Endothelial cell of umbilical vein (primary cell): Measurements from ENCODE around the gene FAM20B. TPM values are rescaled to one million over a fixed set of nuclear protein-coding genes. Genes with fewer than 3 reads are reported as not detected.

Experiments
- BruUV-seq: library from RNA; stranded (reverse); fragments of 400-500 nt; replicated peaks from 2 replicates; lab custom pipeline; 2021; lab: Mats Ljungman, UMichigan
- CTCF ChIA-PET: fragments of 300-600, 350-600 bp; sonication (Branson Sonifier 250); formaldehyde crosslinking; loops from one replicate; lab custom pipeline; 2021; ENCODE audit warnings: antibody characterized with exemption, inconsistent platforms; lab: Charles Lee
- POLR2A ChIA-PET: fragments of 300-600, 350-600 bp; sonication (Branson Sonifier 250); formaldehyde crosslinking; loops from one replicate; lab custom pipeline; 2021; ENCODE audit warnings: antibody characterized with exemption, inconsistent platforms; lab: Charles Lee
- DNase-seq: peaks from one replicate; pipeline ENCODE4 v3.0.0-alpha.2; 2011; ENCODE audit warnings: low read depth, low spot score
- FAIRE-seq: peaks from 2 replicates; lab custom pipeline; 2011; peaks lifted over from hg19 to GRCh38; lab: Jason Lieb, UNC
- H2AFZ ChIP-seq: 2 replicates; pipeline ENCODE4 v1.6.0; 2012; ENCODE audit warnings: low read depth, low read length, control low read depth, inconsistent platforms
- H3K27ac ChIP-seq: 2 replicates; pipeline ENCODE4 v1.5.1; 2011; ENCODE audit warnings: low read depth, mild to moderate bottlenecking, control low read depth, low read length, moderate library complexity; ENCODE audit not compliant: insufficient read depth
- H3K27me3 ChIP-seq, 2 experiments: 2 replicates each; pipeline versions ENCODE4 v1.6.0 to v1.6.1; 2011; ENCODE audit warnings: low read length in 2 of 2, mixed read lengths in 1 of 2; ENCODE audit not compliant: control insufficient read depth in 2 of 2, insufficient read depth in 2 of 2
- H3K36me3 ChIP-seq, 2 experiments: 2 replicates in 1 of 2; 3 replicates in 1 of 2; pipeline ENCODE4 v1.5.1; 2011; ENCODE audit warnings: low read length in 2 of 2, mild to moderate bottlenecking in 1 of 2, moderate library complexity in 1 of 2; ENCODE audit not compliant: control insufficient read depth in 2 of 2, insufficient read depth in 2 of 2; ENCODE audit errors: extremely low read depth in 1 of 2
- H3K4me1 ChIP-seq: 3 replicates; pipeline ENCODE4 v1.5.1; 2011; ENCODE audit warnings: mild to moderate bottlenecking, low read length; ENCODE audit not compliant: control insufficient read depth, insufficient read depth; ENCODE audit errors: extremely low read depth
- H3K4me2 ChIP-seq: 2 replicates; pipeline ENCODE4 v1.6.1; 2011; ENCODE audit warnings: low read length, control low read depth, mixed read lengths; ENCODE audit not compliant: insufficient read depth
- H3K4me3 ChIP-seq, 3 experiments: fragments of 200-600 bp in 1 of 3; sonication (generic), shearing (Covaris generic) in 1 of 3; replicated peaks in 1 of 3; 2 replicates each; pipeline ENCODE4 v1.5.1; 2011 to 2016; ENCODE audit warnings: control low read depth in 3 of 3, low read length in 3 of 3, mild to moderate bottlenecking in 2 of 3, inconsistent platforms in 1 of 3, low read depth in 1 of 3, moderate library complexity in 1 of 3; ENCODE audit not compliant: insufficient read depth in 1 of 3
- H3K79me2 ChIP-seq: 2 replicates; pipeline ENCODE4 v1.6.0; 2012; ENCODE audit warnings: low read length, inconsistent platforms; ENCODE audit not compliant: control insufficient read depth, insufficient read depth
- H3K9ac ChIP-seq: replicated peaks from 2 replicates; pipeline ENCODE3; 2011; ENCODE audit warnings: low read length, control low read depth; ENCODE audit not compliant: insufficient read depth; ENCODE audit errors: extremely low read depth
- H3K9me1 ChIP-seq: replicated peaks from 3 replicates; pipeline ENCODE4 v1.6.0; 2011; ENCODE audit warnings: mild to moderate bottlenecking, low read length; ENCODE audit not compliant: control insufficient read depth, insufficient read depth; ENCODE audit errors: extremely low read depth
- H3K9me3 ChIP-seq: replicated peaks from 2 replicates; pipeline ENCODE4 v1.5.1; 2012; ENCODE audit warnings: low read length, inconsistent platforms; ENCODE audit not compliant: control insufficient read depth, insufficient read depth
- H4K20me1 ChIP-seq: replicated peaks from 2 replicates; pipeline ENCODE3; 2011; ENCODE audit warnings: mild to moderate bottlenecking, low read length; ENCODE audit not compliant: control insufficient read depth, insufficient read depth; ENCODE audit errors: extremely low read depth
- CTCF ChIP-seq, 2 donors: IDR thresholded peaks; 1 replicate in 1 of 2; 2 replicates in 1 of 2; pipeline ENCODE4 v1.5.1; 2011; ENCODE audit warnings: low read length in 2 of 2, mild to moderate bottlenecking in 2 of 2, moderate library complexity in 2 of 2, control low read depth in 1 of 2, inconsistent platforms in 1 of 2, low read depth in 1 of 2; ENCODE audit not compliant: insufficient read depth in 1 of 2; ENCODE audit errors: extremely low read depth in 1 of 2
- EZH2 ChIP-seq: IDR thresholded peaks from 2 replicates; pipeline ENCODE4 v1.6.1; 2012; ENCODE audit warnings: borderline replicate concordance, low read depth, mild to moderate bottlenecking, moderate library complexity, low read length, inconsistent platforms; ENCODE audit not compliant: severe bottlenecking
- FOS ChIP-seq: IDR thresholded peaks from 2 replicates; pipeline ENCODE4 v1.6.1; 2011; ENCODE audit warnings: mild to moderate bottlenecking, low read length, moderate library complexity, borderline replicate concordance; ENCODE audit not compliant: insufficient read depth
- GATA2 ChIP-seq: IDR thresholded peaks from 2 replicates; pipeline ENCODE4 v1.7.0; 2011; ENCODE audit warnings: low read depth, mild to moderate bottlenecking, moderate library complexity, mixed read lengths, low read length; ENCODE audit not compliant: insufficient read length, insufficient read depth
- JUN ChIP-seq: IDR thresholded peaks from 2 replicates; pipeline ENCODE4 v1.6.1; 2011; ENCODE audit warnings: borderline replicate concordance, low read depth; ENCODE audit not compliant: insufficient read length, insufficient read depth
- MYC ChIP-seq: IDR thresholded peaks from one replicate; pipeline ENCODE4 v1.6.1; 2011; ENCODE audit warnings: mild to moderate bottlenecking, low read depth, low read length
- POLR2A ChIP-seq: IDR thresholded peaks from 2 replicates; pipeline ENCODE4 v1.6.1; 2012; ENCODE audit warnings: low read depth, mild to moderate bottlenecking, control low read depth, low read length
- POLR2AphosphoS5 ChIP-seq: IDR thresholded peaks from 2 replicates; pipeline ENCODE4 v1.6.1; 2012; ENCODE audit warnings: low read depth, mild to moderate bottlenecking, control low read depth, low read length, moderate library complexity; ENCODE audit not compliant: insufficient read depth
- dilution Hi-C: fragments of 300-500 bp; cut with MboI; formaldehyde crosslinking; loops from one replicate; pipeline ENCODE4 v1.15.0; 2019; ENCODE audit warnings: low sequenced_read_pairs; ENCODE audit not compliant: extremely low pct_ligation_motif_present
- intact Hi-C: fragments of 100-400 bp; cut with micrococcal nuclease; formaldehyde crosslinking; loops from one replicate; pipeline ENCODE4 v1.10.0; 2022
- polyA plus RNA-seq, 4 experiments: library from polyadenylated mRNA; depleted of rRNA in 3 of 4; stranded (reverse) in 3 of 4; unstranded in 1 of 4; fragments of >200 nt; gene quantifications; 2 replicates each; pipeline versions ENCODE4 v1.2.1 to v1.2.3, GENCODE V29; 2011 to 2012; ENCODE audit warnings: missing spikeins in 1 of 4
- total RNA-seq: library from RNA; stranded (reverse); gene quantifications from 2 replicates; pipeline ENCODE4 v1.2.3, GENCODE V29; 2021
- TF ChIP-seq, protein P1 (sequence below): IDR thresholded peaks from 2 replicates; pipeline ENCODE4 v1.6.1; 2011; ENCODE audit not compliant: insufficient read depth, insufficient read length

FAM20B gene
- total and polyA plus RNA-seq, 2 donors (not counting 3 experiments of a cell fraction or from before 2014, with no cell fraction given): 10.0 to 35.1 TPM

- peaks cover 5% of the 10 kb centered on the region for H4K20me1 ChIP-seq
- no peak for DNase-seq
- no peak overlapping the region for H3K4me3 ChIP-seq
- H3K79me2 ChIP-seq: peaks cover 64% of the 10 kb centered on the region
- no peaks in the 10 kb centered on the region for H3K9me3 ChIP-seq
- H3K27ac ChIP-seq: no peak overlapping the region
- no TSS peak for BruUV-seq
- no peaks in the 10 kb centered on the region for H3K27me3 ChIP-seq
- no peak overlapping the region for H3K4me2 ChIP-seq
- H3K36me3 ChIP-seq: peaks cover 40 to 59% of the 10 kb centered on the region in 2 experiments
- intact Hi-C loops: no loop called here
- dilution Hi-C loops: no loop called here
- FAIRE-seq: no peak
- no peaks in the 10 kb centered on the region for H3K9me1 ChIP-seq
- ChIA-PET POLR2A (no interaction called here), CTCF (interaction anchor here (0.7 kb wide), 1 partner anchor 104 kb away, joined by 3 read pairs; no protein-coding TSS in a partner anchor)
- no peak for TF ChIP-seq JUN
- no peak for TF ChIP-seq EZH2
- TF ChIP-seq FOS: no peak
- no peak for TF ChIP-seq POLR2AphosphoS5
- no peak for TF ChIP-seq POLR2A
- TF ChIP-seq GATA2: no peak
- TF ChIP-seq, protein P1, sequence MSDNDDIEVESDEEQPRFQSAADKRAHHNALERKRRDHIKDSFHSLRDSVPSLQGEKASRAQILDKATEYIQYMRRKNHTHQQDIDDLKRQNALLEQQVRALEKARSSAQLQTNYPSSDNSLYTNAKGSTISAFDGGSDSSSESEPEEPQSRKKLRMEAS: no peak
- no peak for TF ChIP-seq CTCF (IDR thresholded peaks at IDR 0.05; ENCODE audit: extremely low read depth in 1 of 2, insufficient read depth in 1 of 2, low read depth in 1 of 2, low read length in 2 of 2)
- TF ChIP-seq MYC: no peak
- H3K9ac ChIP-seq: no peak overlapping the region
- H2AFZ ChIP-seq: no peak overlapping the region
- no peaks in the 10 kb centered on the region for H3K4me1 ChIP-seq
These were observed 89.5 kb downstream of the FAM20B start for GRCh38 chr1:179115181-179115580.
